Endothelial cell of umbilical vein (primary cell): ENCODE data around the gene MIB1. TPM values are rescaled to one million over a fixed set of nuclear protein-coding genes. Genes with fewer than 3 reads are reported as not detected.

ENCODE experiments used
- BruUV-seq: library from RNA; stranded (reverse); fragments of 400-500 nt; replicated peaks from 2 replicates; lab custom pipeline; 2021; lab: Mats Ljungman, UMichigan
- CTCF ChIA-PET: fragments of 300-600, 350-600 bp; sonication (Branson Sonifier 250); formaldehyde crosslinking; loops from one replicate; lab custom pipeline; 2021; ENCODE audit warnings: antibody characterized with exemption, inconsistent platforms; lab: Charles Lee
- POLR2A ChIA-PET: fragments of 300-600, 350-600 bp; sonication (Branson Sonifier 250); formaldehyde crosslinking; loops from one replicate; lab custom pipeline; 2021; ENCODE audit warnings: antibody characterized with exemption, inconsistent platforms; lab: Charles Lee
- DNase-seq: peaks from one replicate; pipeline ENCODE4 v3.0.0-alpha.2; 2011; ENCODE audit warnings: low read depth, low spot score
- FAIRE-seq: peaks from 2 replicates; lab custom pipeline; 2011; peaks lifted over from hg19 to GRCh38; lab: Jason Lieb, UNC
- H2AFZ ChIP-seq: 2 replicates; pipeline ENCODE4 v1.6.0; 2012; ENCODE audit warnings: low read depth, low read length, control low read depth, inconsistent platforms
- H3K27ac ChIP-seq: 2 replicates; pipeline ENCODE4 v1.5.1; 2011; ENCODE audit warnings: low read depth, mild to moderate bottlenecking, control low read depth, low read length, moderate library complexity; ENCODE audit not compliant: insufficient read depth
- H3K27me3 ChIP-seq, 2 experiments: 2 replicates each; pipeline versions ENCODE4 v1.6.0 to v1.6.1; 2011; ENCODE audit warnings: low read length in 2 of 2, mixed read lengths in 1 of 2; ENCODE audit not compliant: control insufficient read depth in 2 of 2, insufficient read depth in 2 of 2
- H3K36me3 ChIP-seq, 2 experiments: 2 replicates in 1 of 2; 3 replicates in 1 of 2; pipeline ENCODE4 v1.5.1; 2011; ENCODE audit warnings: low read length in 2 of 2, mild to moderate bottlenecking in 1 of 2, moderate library complexity in 1 of 2; ENCODE audit not compliant: control insufficient read depth in 2 of 2, insufficient read depth in 2 of 2; ENCODE audit errors: extremely low read depth in 1 of 2
- H3K4me1 ChIP-seq: 3 replicates; pipeline ENCODE4 v1.5.1; 2011; ENCODE audit warnings: mild to moderate bottlenecking, low read length; ENCODE audit not compliant: control insufficient read depth, insufficient read depth; ENCODE audit errors: extremely low read depth
- H3K4me2 ChIP-seq: 2 replicates; pipeline ENCODE4 v1.6.1; 2011; ENCODE audit warnings: low read length, control low read depth, mixed read lengths; ENCODE audit not compliant: insufficient read depth
- H3K4me3 ChIP-seq, 3 experiments: fragments of 200-600 bp in 1 of 3; sonication (generic), shearing (Covaris generic) in 1 of 3; replicated peaks in 1 of 3; 2 replicates each; pipeline ENCODE4 v1.5.1; 2011 to 2016; ENCODE audit warnings: control low read depth in 3 of 3, low read length in 3 of 3, mild to moderate bottlenecking in 2 of 3, inconsistent platforms in 1 of 3, low read depth in 1 of 3, moderate library complexity in 1 of 3; ENCODE audit not compliant: insufficient read depth in 1 of 3
- H3K79me2 ChIP-seq: 2 replicates; pipeline ENCODE4 v1.6.0; 2012; ENCODE audit warnings: low read length, inconsistent platforms; ENCODE audit not compliant: control insufficient read depth, insufficient read depth
- H3K9ac ChIP-seq: replicated peaks from 2 replicates; pipeline ENCODE3; 2011; ENCODE audit warnings: low read length, control low read depth; ENCODE audit not compliant: insufficient read depth; ENCODE audit errors: extremely low read depth
- H3K9me1 ChIP-seq: replicated peaks from 3 replicates; pipeline ENCODE4 v1.6.0; 2011; ENCODE audit warnings: mild to moderate bottlenecking, low read length; ENCODE audit not compliant: control insufficient read depth, insufficient read depth; ENCODE audit errors: extremely low read depth
- H3K9me3 ChIP-seq: replicated peaks from 2 replicates; pipeline ENCODE4 v1.5.1; 2012; ENCODE audit warnings: low read length, inconsistent platforms; ENCODE audit not compliant: control insufficient read depth, insufficient read depth
- H4K20me1 ChIP-seq: replicated peaks from 2 replicates; pipeline ENCODE3; 2011; ENCODE audit warnings: mild to moderate bottlenecking, low read length; ENCODE audit not compliant: control insufficient read depth, insufficient read depth; ENCODE audit errors: extremely low read depth
- CTCF ChIP-seq, 2 donors: IDR thresholded peaks; 1 replicate in 1 of 2; 2 replicates in 1 of 2; pipeline ENCODE4 v1.5.1; 2011; ENCODE audit warnings: low read length in 2 of 2, mild to moderate bottlenecking in 2 of 2, moderate library complexity in 2 of 2, control low read depth in 1 of 2, inconsistent platforms in 1 of 2, low read depth in 1 of 2; ENCODE audit not compliant: insufficient read depth in 1 of 2; ENCODE audit errors: extremely low read depth in 1 of 2
- EZH2 ChIP-seq: IDR thresholded peaks from 2 replicates; pipeline ENCODE4 v1.6.1; 2012; ENCODE audit warnings: borderline replicate concordance, low read depth, mild to moderate bottlenecking, moderate library complexity, low read length, inconsistent platforms; ENCODE audit not compliant: severe bottlenecking
- FOS ChIP-seq: IDR thresholded peaks from 2 replicates; pipeline ENCODE4 v1.6.1; 2011; ENCODE audit warnings: mild to moderate bottlenecking, low read length, moderate library complexity, borderline replicate concordance; ENCODE audit not compliant: insufficient read depth
- GATA2 ChIP-seq: IDR thresholded peaks from 2 replicates; pipeline ENCODE4 v1.7.0; 2011; ENCODE audit warnings: low read depth, mild to moderate bottlenecking, moderate library complexity, mixed read lengths, low read length; ENCODE audit not compliant: insufficient read length, insufficient read depth
- JUN ChIP-seq: IDR thresholded peaks from 2 replicates; pipeline ENCODE4 v1.6.1; 2011; ENCODE audit warnings: borderline replicate concordance, low read depth; ENCODE audit not compliant: insufficient read length, insufficient read depth
- MAX ChIP-seq: IDR thresholded peaks from 2 replicates; pipeline ENCODE4 v1.6.1; 2011; ENCODE audit not compliant: insufficient read depth, insufficient read length
- MYC ChIP-seq: IDR thresholded peaks from one replicate; pipeline ENCODE4 v1.6.1; 2011; ENCODE audit warnings: mild to moderate bottlenecking, low read depth, low read length
- POLR2A ChIP-seq: IDR thresholded peaks from 2 replicates; pipeline ENCODE4 v1.6.1; 2012; ENCODE audit warnings: low read depth, mild to moderate bottlenecking, control low read depth, low read length
- POLR2AphosphoS5 ChIP-seq: IDR thresholded peaks from 2 replicates; pipeline ENCODE4 v1.6.1; 2012; ENCODE audit warnings: low read depth, mild to moderate bottlenecking, control low read depth, low read length, moderate library complexity; ENCODE audit not compliant: insufficient read depth
- dilution Hi-C: fragments of 300-500 bp; cut with MboI; formaldehyde crosslinking; loops from one replicate; pipeline ENCODE4 v1.15.0; 2019; ENCODE audit warnings: low sequenced_read_pairs; ENCODE audit not compliant: extremely low pct_ligation_motif_present
- intact Hi-C: fragments of 100-400 bp; cut with micrococcal nuclease; formaldehyde crosslinking; loops from one replicate; pipeline ENCODE4 v1.10.0; 2022
- polyA plus RNA-seq, 4 experiments: library from polyadenylated mRNA; depleted of rRNA in 3 of 4; stranded (reverse) in 3 of 4; unstranded in 1 of 4; fragments of >200 nt; gene quantifications; 2 replicates each; pipeline versions ENCODE4 v1.2.1 to v1.2.3, GENCODE V29; 2011 to 2012; ENCODE audit warnings: missing spikeins in 1 of 4
- total RNA-seq: library from RNA; stranded (reverse); gene quantifications from 2 replicates; pipeline ENCODE4 v1.2.3, GENCODE V29; 2021

The MIB1 gene
- total and polyA plus RNA-seq, 2 donors (not counting 3 experiments of a cell fraction or from before 2014, with no cell fraction given), result 6.3 to 37.5 TPM

- peaks cover 3% of the 10 kb centered on the region for H4K20me1 ChIP-seq
- peaks cover 3% of the 10 kb centered on the region for H3K9me1 ChIP-seq
- ChIA-PET POLR2A (no interaction called here), CTCF (interaction anchor here (0.7 to 1.0 kb wide), 3 partner anchors 8 to 132 kb away, joined by 3 read pairs; no protein-coding TSS in a partner anchor)
- dilution Hi-C loops, result no loop called here
- no peaks in the 10 kb centered on the region for H3K9me3 ChIP-seq
- no peaks in the 10 kb centered on the region for H3K27me3 ChIP-seq
- TF ChIP-seq MYC (no peak), FOS (peak; percentile 7)
- peak overlapping the region in 1 of 3 experiments; percentile 26 for H3K4me3 ChIP-seq
- H2AFZ ChIP-seq, result peak overlapping the region; percentile 14
- intact Hi-C loops, result no loop called here
- DNase-seq (peak; percentile 60), FAIRE-seq (peak; percentile 77)
- no TSS peak for BruUV-seq
- H3K36me3 ChIP-seq, result no peaks in the 10 kb centered on the region
- H3K9ac ChIP-seq, result no peak overlapping the region
- H3K4me1 ChIP-seq, result peaks cover 18% of the 10 kb centered on the region
- H3K4me2 ChIP-seq, result peak overlapping the region; percentile 76
- H3K79me2 ChIP-seq, result peaks cover 37% of the 10 kb centered on the region
- H3K27ac ChIP-seq, result peak overlapping the region; percentile 28
Observed at GRCh38 chr18:21763846-21764646, 23.5 kb downstream of the MIB1 start.

GRCh38 chr18:21769206-21769605, 28.6 kb downstream of the MIB1 start:
- POLR2A ChIA-PET, result no interaction called here
- H3K4me2 ChIP-seq, result no peak overlapping the region
- peaks cover 9% of the 10 kb centered on the region for H3K79me2 ChIP-seq
- intact Hi-C loops (no loop called here), dilution Hi-C loops (no loop called here)
- no peak for FAIRE-seq
- no TSS peak for BruUV-seq
- H3K4me3 ChIP-seq, result no peak overlapping the region
- CTCF ChIA-PET, result no interaction called here
- H3K27ac ChIP-seq, result no peak overlapping the region
- H3K36me3 ChIP-seq, result peaks cover 0 to 2% of the 10 kb centered on the region in 2 experiments
- no peak for DNase-seq
- no peaks in the 10 kb centered on the region for H3K9me1 ChIP-seq
- no peak overlapping the region for H2AFZ ChIP-seq
- no peaks in the 10 kb centered on the region for H3K9me3 ChIP-seq
- H3K27me3 ChIP-seq, result no peaks in the 10 kb centered on the region
- no peak for TF ChIP-seq JUN
- no peak for TF ChIP-seq EZH2
- TF ChIP-seq MAX, result no peak
- TF ChIP-seq FOS, result no peak
- TF ChIP-seq POLR2AphosphoS5, result no peak
- no peak for TF ChIP-seq POLR2A
- no peak for TF ChIP-seq MYC
- TF ChIP-seq GATA2, result no peak
- no peak for TF ChIP-seq CTCF (IDR thresholded peaks at IDR 0.05; ENCODE audit: extremely low read depth in 1 of 2, insufficient read depth in 1 of 2, low read depth in 1 of 2, low read length in 2 of 2)
- H3K9ac ChIP-seq, result no peak overlapping the region
- no peaks in the 10 kb centered on the region for H4K20me1 ChIP-seq
- peaks cover 7% of the 10 kb centered on the region for H3K4me1 ChIP-seq
